MCF 10A (cell line): ENCODE data around the gene MT2A. TPM values are rescaled to one million over a fixed set of nuclear protein-coding genes. Genes with fewer than 3 reads are reported as not detected.

Experiments used
- BruUV-seq: library from RNA; stranded (reverse); fragments of 400-500 nt; replicated peaks from 2 replicates; lab custom pipeline; 2021; lab: Mats Ljungman, UMichigan
- CTCF ChIA-PET: fragments of 300-600 bp; sonication (Branson Sonifier 250); formaldehyde crosslinking; extraction: SDS; loops from one replicate; lab custom pipeline; 2021; ENCODE audit warnings: antibody characterized with exemption, inconsistent platforms; lab: Yijun Ruan, JAX
- POLR2A ChIA-PET: fragments of 300-600, 350-650 bp; sonication (Branson Sonifier 250); formaldehyde crosslinking; extraction: SDS; loops from one replicate; lab custom pipeline; 2020; ENCODE audit warnings: antibody characterized with exemption, inconsistent platforms; lab: Yijun Ruan, JAX
- DNase-seq: peaks from one replicate; pipeline ENCODE4 v3.0.0-alpha.2; 2018; ENCODE audit not compliant: unreplicated experiment
- H3K27ac Mint-ChIP-seq: one replicate; pipeline ENCODE4 v1.8.0; 2022; ENCODE audit warnings: mild to moderate bottlenecking, low read depth, mixed read lengths; ENCODE audit not compliant: unreplicated experiment
- H3K27me3 Mint-ChIP-seq: one replicate; pipeline ENCODE4 v1.8.0; 2022; ENCODE audit warnings: mixed read lengths; ENCODE audit not compliant: insufficient read depth, unreplicated experiment
- H3K36me3 Mint-ChIP-seq: one replicate; pipeline ENCODE4 v1.8.0; 2022; ENCODE audit warnings: mild to moderate bottlenecking, moderate library complexity, mixed read lengths; ENCODE audit not compliant: insufficient read depth, unreplicated experiment
- H3K4me1 Mint-ChIP-seq: one replicate; pipeline ENCODE4 v1.8.0; 2022; ENCODE audit warnings: mixed read lengths; ENCODE audit not compliant: insufficient read depth, unreplicated experiment
- H3K4me3 Mint-ChIP-seq: one replicate; pipeline ENCODE4 v1.8.0; 2022; ENCODE audit warnings: mild to moderate bottlenecking, moderate library complexity, mixed read lengths; ENCODE audit not compliant: unreplicated experiment
- H3K9me3 Mint-ChIP-seq: one replicate; pipeline ENCODE4 v1.8.0; 2022; ENCODE audit warnings: mixed read lengths; ENCODE audit not compliant: unreplicated experiment
- intact Hi-C: fragments of 100-400 bp; cut with micrococcal nuclease; formaldehyde crosslinking; loops from 2 replicates; pipeline ENCODE4 v1.14.1; 2022
- total RNA-seq: library from RNA; stranded (reverse); gene quantifications from 2 replicates; pipeline ENCODE4 v1.2.3, GENCODE V29; 2022
- TF ChIP-seq, protein P1 (sequence below): fragments of 200-600 bp; IDR thresholded peaks from one replicate; pipeline ENCODE4 v1.8.0; 2022; ENCODE audit warnings: antibody characterized with exemption, mild to moderate bottlenecking; ENCODE audit not compliant: unreplicated experiment

The MT2A gene
- total RNA-seq, 1 experiment from 2014 or later = 3,582 TPM

GRCh38 chr16:56631197-56631596 lies 22.8 kb downstream of the MT2A start:
- DNase-seq = peak; percentile 69
- ChIA-PET CTCF (interaction anchor here (0.9 to 1.4 kb wide), 4 partner anchors 27 to 71 kb away, joined by 3 to 4 read pairs (median 4); no protein-coding TSS in a partner anchor), POLR2A (interaction anchor here (0.6 to 15.3 kb wide), 8 partner anchors 10 to 1160 kb away, joined by 3 to 1404 read pairs (median 6); partner anchors contain the start of genes MT1X and MT2A)
- intact Hi-C loops = no loop called here
- Mint-ChIP-seq H3K4me3 (no peak overlapping the region), H3K27me3 (no peaks in the 10 kb centered on the region), H3K9me3 (no peaks in the 10 kb centered on the region), H3K27ac (no peak overlapping the region), H3K36me3 (peaks cover 15% of the 10 kb centered on the region), H3K4me1 (peaks cover 12% of the 10 kb centered on the region)
- TF ChIP-seq, protein P1, sequence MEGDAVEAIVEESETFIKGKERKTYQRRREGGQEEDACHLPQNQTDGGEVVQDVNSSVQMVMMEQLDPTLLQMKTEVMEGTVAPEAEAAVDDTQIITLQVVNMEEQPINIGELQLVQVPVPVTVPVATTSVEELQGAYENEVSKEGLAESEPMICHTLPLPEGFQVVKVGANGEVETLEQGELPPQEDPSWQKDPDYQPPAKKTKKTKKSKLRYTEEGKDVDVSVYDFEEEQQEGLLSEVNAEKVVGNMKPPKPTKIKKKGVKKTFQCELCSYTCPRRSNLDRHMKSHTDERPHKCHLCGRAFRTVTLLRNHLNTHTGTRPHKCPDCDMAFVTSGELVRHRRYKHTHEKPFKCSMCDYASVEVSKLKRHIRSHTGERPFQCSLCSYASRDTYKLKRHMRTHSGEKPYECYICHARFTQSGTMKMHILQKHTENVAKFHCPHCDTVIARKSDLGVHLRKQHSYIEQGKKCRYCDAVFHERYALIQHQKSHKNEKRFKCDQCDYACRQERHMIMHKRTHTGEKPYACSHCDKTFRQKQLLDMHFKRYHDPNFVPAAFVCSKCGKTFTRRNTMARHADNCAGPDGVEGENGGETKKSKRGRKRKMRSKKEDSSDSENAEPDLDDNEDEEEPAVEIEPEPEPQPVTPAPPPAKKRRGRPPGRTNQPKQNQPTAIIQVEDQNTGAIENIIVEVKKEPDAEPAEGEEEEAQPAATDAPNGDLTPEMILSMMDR = no peak
- BruUV-seq = no TSS peak

- peaks cover 14% of the 10 kb centered on the region for H3K4me1 Mint-ChIP-seq
- H3K36me3 Mint-ChIP-seq = peaks cover 12% of the 10 kb centered on the region
- H3K4me3 Mint-ChIP-seq = no peak overlapping the region
- no peak for DNase-seq
- no peaks in the 10 kb centered on the region for H3K9me3 Mint-ChIP-seq
- CTCF ChIA-PET = interaction anchor here (1.2 kb wide), 1 partner anchor 70 kb away, joined by 4 read pairs; no protein-coding TSS in a partner anchor
- TF ChIP-seq, protein P1 = no peak
- POLR2A ChIA-PET = interaction anchor here (1.2 to 15.3 kb wide), 6 partner anchors 9 to 71 kb away, joined by 5 to 1404 read pairs (median 7); partner anchors contain the start of genes MT1X and MT2A
- no peak overlapping the region for H3K27ac Mint-ChIP-seq
- H3K27me3 Mint-ChIP-seq = no peaks in the 10 kb centered on the region
- intact Hi-C loops = no loop called here
- BruUV-seq = no TSS peak
Observed at GRCh38 chr16:56631832-56632155, 23.4 kb downstream of the MT2A start.

DNA sequence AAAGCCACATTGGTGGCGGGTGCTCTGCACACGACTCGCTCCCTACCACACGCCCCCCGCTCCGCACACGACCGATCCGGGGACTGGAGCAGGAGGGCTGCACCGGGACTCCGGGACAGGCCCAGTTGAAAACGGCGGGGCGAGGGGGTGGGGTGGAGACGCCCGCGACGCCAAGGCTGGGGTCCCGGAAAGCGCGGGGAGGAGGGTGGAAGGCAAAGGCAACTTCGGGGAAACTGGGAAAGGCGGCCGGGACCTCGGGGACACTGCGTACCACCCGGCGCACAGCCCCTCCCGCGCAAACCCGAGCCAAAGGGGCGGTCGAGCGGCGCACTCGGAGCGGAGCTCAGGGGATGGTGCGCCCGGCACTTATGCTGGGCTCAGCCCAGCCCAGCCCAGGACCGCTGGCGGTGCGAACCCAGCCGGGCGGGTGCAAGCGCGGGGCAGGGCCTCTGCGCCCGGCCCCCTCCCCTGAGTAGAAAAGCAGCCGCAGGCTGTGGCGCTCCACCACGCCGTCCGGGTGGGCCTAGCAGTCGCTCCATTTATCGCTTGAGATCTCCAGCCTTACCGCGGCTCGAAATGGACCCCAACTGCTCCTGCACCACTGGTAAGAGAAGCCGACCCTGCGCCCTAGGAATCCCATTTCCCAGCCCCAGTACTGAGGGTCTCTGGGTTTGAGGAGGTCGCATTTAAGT lies 23.9 kb downstream of the MT2A start, which contains the start of gene MT1M:
TSS of gene MT1M (plus strand) at position 504 of the 692 bp plus-strand sequence. CDS start at position 577, 73 bp downstream.
- Mint-ChIP-seq H3K4me3 (no peak within 1 kb of the TSS), H3K4me1 (peaks cover 19% of the 10 kb centered on the region), H3K36me3 (peaks cover 7% of the 10 kb centered on the region), H3K27ac (no peak within 1 kb of the TSS), H3K9me3 (no peaks in the 10 kb centered on the region), H3K27me3 (no peaks in the 10 kb centered on the region)
- CTCF ChIA-PET = no interaction called here
- intact Hi-C loops = no loop called here
- no peak for DNase-seq
- POLR2A ChIA-PET = interaction anchor here (15.3 kb wide), 1 partner anchor 23 kb away, joined by 1404 read pairs; the partner anchor contains the start of gene MT2A
- no TSS peak for BruUV-seq
- TF ChIP-seq, protein P1 = no peak

GRCh38 chr16:56632848-56633365 lies 24.5 kb downstream of the MT2A start:
- Mint-ChIP-seq H3K27me3 (no peaks in the 10 kb centered on the region), H3K36me3 (peaks cover 3% of the 10 kb centered on the region), H3K9me3 (no peaks in the 10 kb centered on the region), H3K4me3 (no peak overlapping the region), H3K27ac (no peak overlapping the region), H3K4me1 (peaks cover 21% of the 10 kb centered on the region)
- DNase-seq = no peak
- no TSS peak for BruUV-seq
- intact Hi-C loops = no loop called here
- TF ChIP-seq, protein P1 = no peak
- POLR2A ChIA-PET = interaction anchor here (0.7 to 1.6 kb wide), 5 partner anchors 14 to 52 kb away, joined by 3 to 4 read pairs (median 4); partner anchors contain the start of gene MT2A
- CTCF ChIA-PET = interaction anchor here (0.7 kb wide), 1 partner anchor 11 kb away, joined by 4 read pairs; no protein-coding TSS in a partner anchor
